NOMO-1 (cell line): ENCODE measurements around the gene IPO11.
A peak's percentile ranks its signal among the peaks of the same experiment; 100 is the strongest.
"Not testable (repeated sequence)": the region's sequence is repeated elsewhere in the genome, so short reads cannot be mapped to it uniquely, and the experiment has no call there.

Source experiments
- DNase-seq, 2 experiments: peaks; one replicate each; lab custom pipeline; 2025; ENCODE audit not compliant: unreplicated experiment in 2 of 2; lab: John Stamatoyannopoulos, UW

The IPO11 gene

GRCh38 chr5:62631909-62632580, 219.5 kb downstream of the IPO11 start:
- no peak for DNase-seq

DNA sequence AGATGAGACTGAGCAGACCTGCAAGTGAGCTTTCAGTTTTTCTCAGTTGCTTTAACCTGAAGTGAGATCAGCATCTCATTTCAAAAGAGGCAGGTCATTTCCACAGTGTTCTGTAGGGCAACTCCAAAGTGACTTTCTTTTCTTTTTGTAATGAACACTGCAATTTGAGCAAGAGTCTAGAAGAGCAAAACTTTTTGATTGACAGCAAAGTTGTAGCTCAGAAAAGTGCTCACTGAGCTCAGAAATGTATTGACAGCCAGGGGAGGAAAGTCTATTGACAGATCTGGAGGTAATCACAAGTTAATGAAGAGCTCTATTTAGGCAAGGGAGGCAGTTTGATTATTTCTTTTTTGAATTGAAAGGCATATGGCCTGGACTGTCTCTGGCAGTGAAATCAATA, 220.7 kb downstream of the IPO11 start:
- DNase-seq: no peak

DNA sequence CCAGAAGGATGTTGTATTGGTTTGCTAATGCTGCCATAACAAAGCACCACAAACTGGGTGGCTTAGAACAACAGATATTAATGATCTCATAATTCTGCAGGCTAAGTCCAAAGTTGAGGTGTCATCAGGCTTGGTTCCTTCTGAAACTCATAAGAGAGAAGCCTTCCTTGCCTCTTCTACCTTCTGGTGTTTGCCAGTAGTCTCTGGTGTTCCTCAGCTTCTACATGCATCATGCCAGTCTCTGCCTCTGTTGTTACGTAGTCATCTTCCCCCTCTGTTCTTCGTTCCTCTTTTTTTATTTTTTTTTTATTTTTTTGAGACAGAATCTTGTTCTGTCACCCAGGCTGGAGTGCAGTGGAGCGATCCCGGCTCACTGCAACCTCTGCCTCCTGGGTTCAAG, 227.9 kb downstream of the IPO11 start:
- DNase-seq: peak; percentile 8 to 60

DNA sequence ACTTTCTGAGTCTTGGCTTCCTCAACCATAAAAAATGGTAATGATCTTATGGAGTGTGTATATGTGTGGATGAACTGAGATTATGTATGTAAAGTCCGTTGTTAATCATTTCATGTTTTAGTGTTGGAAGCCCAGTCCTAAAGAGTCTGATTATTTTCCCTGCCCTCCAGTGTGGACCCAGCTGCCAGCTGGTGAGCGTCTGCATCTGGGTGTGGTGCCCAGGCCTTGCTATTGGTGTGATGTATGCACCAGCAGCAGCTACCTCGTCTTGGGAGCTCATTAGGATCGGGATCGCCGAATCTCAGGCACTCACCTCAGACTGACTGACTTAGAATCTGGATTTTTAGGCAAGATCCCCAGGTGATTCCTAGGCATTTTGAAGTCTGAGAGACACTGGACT, 229.9 kb downstream of the IPO11 start:
- DNase-seq: no peak

GRCh38 chr5:62643556-62644451, 231.2 kb downstream of the IPO11 start:
- DNase-seq: no peak

- DNase-seq: no peak
Measured at GRCh38 chr5:62645223-62645622, 232.7 kb downstream of the IPO11 start.

- no peak for DNase-seq
Measured at GRCh38 chr5:62647241-62647640, 234.7 kb downstream of the IPO11 start.

DNA sequence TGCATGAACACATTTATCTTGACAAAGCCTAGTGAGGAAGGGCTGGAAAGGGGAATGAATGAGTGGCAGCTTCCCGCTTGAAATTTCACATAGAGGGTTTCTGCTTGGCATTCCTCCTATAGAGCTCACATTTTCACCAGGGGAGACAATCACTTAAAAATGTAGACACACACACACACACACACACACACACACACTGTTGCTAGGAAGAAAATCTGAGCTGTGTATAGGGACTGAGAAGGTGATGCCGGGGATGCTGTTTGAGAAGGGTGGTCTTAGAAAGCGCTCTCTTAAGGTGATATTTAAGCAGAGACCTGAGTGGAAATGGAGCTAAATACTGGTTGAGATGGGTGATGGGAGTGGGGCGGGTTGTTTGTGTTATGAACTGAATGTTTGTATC, 236.5 kb downstream of the IPO11 start:
- no peak for DNase-seq

- no peak for DNase-seq
Measured at GRCh38 chr5:62649476-62650113, 237.0 kb downstream of the IPO11 start.

- no peak for DNase-seq
Measured at GRCh38 chr5:62650197-62650596, 237.6 kb downstream of the IPO11 start.

- DNase-seq: no peak
Measured at GRCh38 chr5:62652225-62652624, 239.7 kb downstream of the IPO11 start.

GRCh38 chr5:62653001-62653863, 240.7 kb downstream of the IPO11 start:
- peak; percentile 46 to 52 for DNase-seq

- peak; percentile 46 to 52 for DNase-seq
Measured at GRCh38 chr5:62653864-62654575, 241.5 kb downstream of the IPO11 start.

GRCh38 chr5:62657772-62658171, 245.2 kb downstream of the IPO11 start:
- DNase-seq: not testable (repeated sequence)

GRCh38 chr5:62661126-62661525, 248.6 kb downstream of the IPO11 start:
- DNase-seq: no peak

DNA sequence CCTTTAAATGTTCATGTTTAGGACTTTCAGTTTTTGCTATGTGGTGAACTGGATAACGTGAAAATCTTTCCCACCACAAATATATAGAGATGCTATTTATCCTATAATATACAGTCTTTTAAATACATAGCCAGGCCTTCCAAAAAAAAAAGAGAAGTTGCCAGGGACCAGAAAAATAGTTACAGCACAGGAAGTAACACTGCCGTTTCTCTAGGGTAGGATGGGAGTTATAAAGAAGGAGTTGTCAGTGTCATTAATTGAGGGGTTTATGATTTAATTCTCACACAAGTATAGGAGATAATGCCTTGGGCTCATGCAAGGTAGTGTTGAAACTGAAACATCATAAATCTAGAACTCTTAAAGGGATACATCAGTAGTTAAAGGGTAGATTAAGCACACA, 250.0 kb downstream of the IPO11 start:
- DNase-seq: peak; percentile 25 to 59

DNA sequence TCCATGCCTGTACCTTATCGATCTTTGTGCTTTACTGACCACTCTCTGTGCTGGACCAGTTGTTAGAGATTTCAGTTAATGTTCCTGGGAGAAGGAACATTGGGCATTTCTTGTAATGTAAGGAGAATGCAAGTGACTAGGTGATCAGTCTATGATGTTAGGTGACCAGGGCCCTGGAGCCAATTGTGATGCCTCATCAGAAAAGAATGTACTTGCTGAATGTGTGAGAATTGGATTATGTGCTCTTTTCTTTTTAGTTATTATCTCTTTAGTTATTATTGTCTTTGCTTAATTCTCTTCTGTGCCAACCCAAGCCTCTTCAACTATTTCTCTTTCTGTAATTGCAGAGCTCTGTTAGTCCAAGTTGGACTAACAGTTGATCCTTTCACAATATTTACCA, 258.9 kb downstream of the IPO11 start:
- DNase-seq: no peak

- DNase-seq: not testable (repeated sequence)
Measured at GRCh38 chr5:62676596-62676995, 264.0 kb downstream of the IPO11 start.
